Neural crest cell (in vitro differentiated cells): Measurements from ENCODE around the gene KIR2DL1. TPM values are rescaled to one million over a fixed set of nuclear protein-coding genes. Genes with fewer than 3 reads are reported as not detected.
"Not testable (repeated sequence)": the region's sequence is repeated elsewhere in the genome, so short reads cannot be mapped to it uniquely, and the experiment has no call there.

Source experiments
- DNase-seq: peaks from one replicate; pipeline ENCODE4 v3.0.0; 2021; ENCODE audit warnings: low read depth, mixed read lengths, low spot score
- H3K27ac Mint-ChIP-seq: one replicate; pipeline ENCODE4 v1.8.0; 2021; ENCODE audit warnings: mild to moderate bottlenecking, mixed read lengths; ENCODE audit not compliant: unreplicated experiment
- H3K27me3 Mint-ChIP-seq: 2 replicates; pipeline ENCODE4 v1.8.0; 2021; ENCODE audit warnings: low read depth, mild to moderate bottlenecking, mixed read lengths
- H3K36me3 Mint-ChIP-seq: 2 replicates; pipeline ENCODE4 v1.8.0; 2021; ENCODE audit warnings: low read depth, mild to moderate bottlenecking, mixed read lengths
- H3K4me1 Mint-ChIP-seq: 2 replicates; pipeline ENCODE4 v1.8.0; 2021; ENCODE audit warnings: mixed read lengths
- H3K4me3 Mint-ChIP-seq: one replicate; pipeline ENCODE4 v1.8.0; 2021; ENCODE audit warnings: mild to moderate bottlenecking, mixed read lengths
- H3K9me3 Mint-ChIP-seq: 2 replicates; pipeline ENCODE4 v1.8.0; 2021; ENCODE audit warnings: mixed read lengths
- CTCF ChIP-seq: fragments of 200-600 bp; sonication (generic); conservative IDR thresholded peaks from 2 replicates; pipeline ENCODE4 v1.5.0; 2021; ENCODE audit warnings: antibody characterized with exemption, mild to moderate bottlenecking
- total RNA-seq: library from RNA; stranded (reverse); gene quantifications from 2 replicates; pipeline ENCODE4 v1.2.1, GENCODE V29; 2021

KIR2DL1 gene
- total RNA-seq, 1 donor from 2014 or later = not detected

GRCh38 chr19:54803410-54803809 lies 33.8 kb downstream of the KIR2DL1 start, which contains the start of gene KIR2DL4:
TSS of gene KIR2DL4 (plus strand) at chr19:54803610. CDS start at chr19:54803652, 42 bp downstream.
- H3K27me3 Mint-ChIP-seq = no peaks in the 10 kb centered on the region
- H3K4me3 Mint-ChIP-seq = no peak within 1 kb of the TSS
- DNase-seq = no peak
- H3K27ac Mint-ChIP-seq = no peak within 1 kb of the TSS
- peaks cover 32% of the 10 kb centered on the region for H3K9me3 Mint-ChIP-seq
- H3K4me1 Mint-ChIP-seq = no peaks in the 10 kb centered on the region
- H3K36me3 Mint-ChIP-seq = peaks cover 8% of the 10 kb centered on the region
- TF ChIP-seq CTCF = no peak

GRCh38 chr19:54804101-54804500 lies 34.5 kb downstream of the KIR2DL1 start:
- no peaks in the 10 kb centered on the region for H3K4me1 Mint-ChIP-seq
- no peak for DNase-seq
- no peak overlapping the region for H3K27ac Mint-ChIP-seq
- H3K9me3 Mint-ChIP-seq = peaks cover 28% of the 10 kb centered on the region
- no peaks in the 10 kb centered on the region for H3K27me3 Mint-ChIP-seq
- H3K4me3 Mint-ChIP-seq = no peak overlapping the region
- peaks cover 9% of the 10 kb centered on the region for H3K36me3 Mint-ChIP-seq
- no peak for TF ChIP-seq CTCF

GRCh38 chr19:54804571-54804970 lies 35.0 kb downstream of the KIR2DL1 start:
- peaks cover 5% of the 10 kb centered on the region for H3K36me3 Mint-ChIP-seq
- H3K4me3 Mint-ChIP-seq = no peak overlapping the region
- no peak for TF ChIP-seq CTCF
- no peak for DNase-seq
- no peaks in the 10 kb centered on the region for H3K4me1 Mint-ChIP-seq
- H3K27me3 Mint-ChIP-seq = no peaks in the 10 kb centered on the region
- H3K27ac Mint-ChIP-seq = no peak overlapping the region
- H3K9me3 Mint-ChIP-seq = peaks cover 23% of the 10 kb centered on the region

- TF ChIP-seq CTCF = no peak
- Mint-ChIP-seq H3K4me1 (no peaks in the 10 kb centered on the region), H3K27ac (no peak overlapping the region), H3K36me3 (peaks cover 9% of the 10 kb centered on the region), H3K4me3 (no peak overlapping the region), H3K27me3 (no peaks in the 10 kb centered on the region), H3K9me3 (peaks cover 22% of the 10 kb centered on the region)
- no peak for DNase-seq
Measured at GRCh38 chr19:54805665-54806515, 36.3 kb downstream of the KIR2DL1 start.

- no peak for TF ChIP-seq CTCF
- Mint-ChIP-seq H3K4me3 (no peak overlapping the region), H3K27ac (no peak overlapping the region), H3K4me1 (no peaks in the 10 kb centered on the region), H3K27me3 (no peaks in the 10 kb centered on the region), H3K9me3 (peaks cover 22% of the 10 kb centered on the region), H3K36me3 (peaks cover 11% of the 10 kb centered on the region)
- DNase-seq = no peak
Measured at GRCh38 chr19:54806516-54806838, 36.9 kb downstream of the KIR2DL1 start.

- DNase-seq, H3K4me1 Mint-ChIP-seq, H3K4me3 Mint-ChIP-seq, H3K27me3 Mint-ChIP-seq, H3K27ac Mint-ChIP-seq: not testable (repeated sequence)
- Mint-ChIP-seq H3K36me3 (peaks cover 15% of the 10 kb centered on the region), H3K9me3 (peaks cover 23% of the 10 kb centered on the region)
Measured at GRCh38 chr19:54814571-54814970, 45.0 kb downstream of the KIR2DL1 start.

- not testable (repeated sequence) for H3K27ac Mint-ChIP-seq, H3K4me3 Mint-ChIP-seq, H3K27me3 Mint-ChIP-seq, H3K4me1 Mint-ChIP-seq, DNase-seq
- Mint-ChIP-seq H3K9me3 (peaks cover 28% of the 10 kb centered on the region), H3K36me3 (peaks cover 15% of the 10 kb centered on the region)
Measured at GRCh38 chr19:54816251-54816650, 46.7 kb downstream of the KIR2DL1 start, which contains the start of gene KIR3DL1. TSS of gene KIR3DL1 (plus strand) at chr19:54816468.
